GM12801 (cell line): ENCODE data around the gene CYP2A6.

Experiments
- CTCF ChIP-seq: IDR thresholded peaks from one replicate; pipeline ENCODE4 v1.5.1; 2011; ENCODE audit warnings: control low read depth; ENCODE audit not compliant: insufficient read length; ENCODE audit errors: extremely low read depth

The CYP2A6 gene

GRCh38 chr19:40808021-40808325 lies 42.3 kb downstream of the CYP2A6 start:
- TF ChIP-seq CTCF: no peak

- no peak for TF ChIP-seq CTCF
Observed at GRCh38 chr19:40807147-40808020, 42.9 kb downstream of the CYP2A6 start.

GRCh38 chr19:40806423-40807146 lies 43.7 kb downstream of the CYP2A6 start:
- TF ChIP-seq CTCF: no peak

GRCh38 chr19:40805258-40805868 lies 44.9 kb downstream of the CYP2A6 start:
- TF ChIP-seq CTCF: no peak

GRCh38 chr19:40804783-40805242 lies 45.4 kb downstream of the CYP2A6 start:
- no peak for TF ChIP-seq CTCF

GRCh38 chr19:40803857-40804782 lies 46.1 kb downstream of the CYP2A6 start:
- no peak for TF ChIP-seq CTCF
